Activated T-cell treated with anti-CD3 and anti-CD28 coated beads, Interleukin-2, amount 50 U/mL, for 72 hours (primary cell): ENCODE data around the gene CADPS. TPM values are rescaled to one million over a fixed set of nuclear protein-coding genes. Genes with fewer than 3 reads are reported as not detected.

Experiments
- ATAC-seq, 2 donors: fragments of 150-1000 bp; cut with Tn5 transposase; replicated peaks in 1 of 2; 2 replicates each; pipeline ENCODE4 v1.10.0; 2021; ENCODE audit warnings: moderate library complexity in 2 of 2, mild to moderate bottlenecking in 1 of 2
- DNase-seq, 2 donors: peaks; one replicate each; pipeline ENCODE4 v3.0.0; 2021 to 2022; ENCODE audit warnings: mixed read lengths in 1 of 2
- H3K27ac Mint-ChIP-seq: one replicate; pipeline ENCODE4 v1.8.0; 2022; ENCODE audit warnings: mild to moderate bottlenecking, moderate library complexity, mixed read lengths
- H3K27me3 Mint-ChIP-seq: one replicate; pipeline ENCODE4 v1.8.0; 2022; ENCODE audit warnings: low read depth, mixed read lengths
- H3K36me3 Mint-ChIP-seq, 2 donors: one replicate each; pipeline ENCODE4 v1.8.0; 2022; ENCODE audit warnings: mixed read lengths in 2 of 2, mild to moderate bottlenecking in 1 of 2; ENCODE audit not compliant: insufficient read depth in 2 of 2
- H3K4me1 Mint-ChIP-seq: one replicate; pipeline ENCODE4 v1.8.0; 2022; ENCODE audit warnings: low read depth, mixed read lengths
- H3K4me3 Mint-ChIP-seq, 2 donors: one replicate each; pipeline ENCODE4 v1.8.0; 2022; ENCODE audit warnings: mild to moderate bottlenecking in 2 of 2, mixed read lengths in 2 of 2, moderate library complexity in 2 of 2
- H3K9me3 Mint-ChIP-seq, 2 donors: one replicate each; pipeline ENCODE4 v1.8.0; 2022; ENCODE audit warnings: mixed read lengths in 2 of 2
- total RNA-seq, 2 donors: library from RNA; stranded (reverse); gene quantifications; one replicate each; pipeline ENCODE4 v1.2.3, GENCODE V29; 2022

CADPS gene
- total RNA-seq, 2 donors from 2014 or later, result not detected

- Mint-ChIP-seq H3K27ac (no peak overlapping the region), H3K36me3 (no peaks in the 10 kb centered on the region), H3K4me1 (no peaks in the 10 kb centered on the region), H3K9me3 (no peaks in the 10 kb centered on the region), H3K27me3 (peaks cover 11% of the 10 kb centered on the region), H3K4me3 (no peak overlapping the region)
- ATAC-seq (no peak), DNase-seq (no peak)
These were observed 328.9 kb downstream of the CADPS start for GRCh38 chr3:62546266-62546665.

- peaks cover 6% of the 10 kb centered on the region for H3K27me3 Mint-ChIP-seq
- no peaks in the 10 kb centered on the region for H3K4me1 Mint-ChIP-seq
- no peaks in the 10 kb centered on the region for H3K36me3 Mint-ChIP-seq
- H3K4me3 Mint-ChIP-seq, result no peak overlapping the region
- no peak for DNase-seq
- H3K27ac Mint-ChIP-seq, result no peak overlapping the region
- H3K9me3 Mint-ChIP-seq, result no peaks in the 10 kb centered on the region
- ATAC-seq, result no peak
These were observed 333.0 kb downstream of the CADPS start for GRCh38 chr3:62542185-62542584.

GRCh38 chr3:62539762-62540161 lies 335.5 kb downstream of the CADPS start:
- DNase-seq, result no peak
- no peaks in the 10 kb centered on the region for H3K9me3 Mint-ChIP-seq
- no peaks in the 10 kb centered on the region for H3K4me1 Mint-ChIP-seq
- H3K27me3 Mint-ChIP-seq, result peaks cover 6% of the 10 kb centered on the region
- H3K36me3 Mint-ChIP-seq, result no peaks in the 10 kb centered on the region
- no peak overlapping the region for H3K27ac Mint-ChIP-seq
- no peak for ATAC-seq
- no peak overlapping the region for H3K4me3 Mint-ChIP-seq

GRCh38 chr3:62538691-62539356 lies 336.4 kb downstream of the CADPS start:
- no peaks in the 10 kb centered on the region for H3K9me3 Mint-ChIP-seq
- H3K36me3 Mint-ChIP-seq, result no peaks in the 10 kb centered on the region
- ATAC-seq (no peak), DNase-seq (no peak)
- no peaks in the 10 kb centered on the region for H3K4me1 Mint-ChIP-seq
- H3K27me3 Mint-ChIP-seq, result peaks cover 6% of the 10 kb centered on the region
- H3K4me3 Mint-ChIP-seq, result no peak overlapping the region
- H3K27ac Mint-ChIP-seq, result no peak overlapping the region

GRCh38 chr3:62534326-62534725 lies 340.9 kb downstream of the CADPS start:
- H3K27me3 Mint-ChIP-seq, result peaks cover 6% of the 10 kb centered on the region
- H3K9me3 Mint-ChIP-seq, result no peaks in the 10 kb centered on the region
- no peak overlapping the region for H3K27ac Mint-ChIP-seq

GRCh38 chr3:62532796-62533195 lies 342.4 kb downstream of the CADPS start:
- DNase-seq, result no peak

More at GRCh38 chr3:62534326-62534725, 340.9 kb downstream of the CADPS start:
- DNase-seq, result no peak
- Mint-ChIP-seq H3K4me1 (no peaks in the 10 kb centered on the region), H3K36me3 (peaks cover 0 to 2% of the 10 kb centered on the region in 2 donors), H3K4me3 (no peak overlapping the region)
- ATAC-seq, result no peak

GRCh38 chr3:62531981-62532380 lies 343.2 kb downstream of the CADPS start:
- H3K27ac Mint-ChIP-seq, result no peak overlapping the region

More at GRCh38 chr3:62532796-62533195, 342.4 kb downstream of the CADPS start:
- Mint-ChIP-seq H3K4me3 (no peak overlapping the region), H3K27me3 (no peaks in the 10 kb centered on the region), H3K27ac (no peak overlapping the region), H3K4me1 (no peaks in the 10 kb centered on the region), H3K9me3 (no peaks in the 10 kb centered on the region), H3K36me3 (peaks cover 0 to 2% of the 10 kb centered on the region in 2 donors)
- no peak for ATAC-seq

GRCh38 chr3:62531493-62531892 lies 343.7 kb downstream of the CADPS start:
- Mint-ChIP-seq H3K4me3 (no peak overlapping the region), H3K36me3 (peaks cover 0 to 2% of the 10 kb centered on the region in 2 donors), H3K27me3 (no peaks in the 10 kb centered on the region), H3K9me3 (no peaks in the 10 kb centered on the region), H3K27ac (no peak overlapping the region), H3K4me1 (no peaks in the 10 kb centered on the region)
- DNase-seq (no peak), ATAC-seq (no peak)

More at GRCh38 chr3:62531981-62532380, 343.2 kb downstream of the CADPS start:
- Mint-ChIP-seq H3K4me3 (no peak overlapping the region), H3K4me1 (no peaks in the 10 kb centered on the region), H3K27me3 (no peaks in the 10 kb centered on the region), H3K36me3 (peaks cover 0 to 2% of the 10 kb centered on the region in 2 donors), H3K9me3 (no peaks in the 10 kb centered on the region)
- DNase-seq, result no peak
- ATAC-seq, result no peak

DNA sequence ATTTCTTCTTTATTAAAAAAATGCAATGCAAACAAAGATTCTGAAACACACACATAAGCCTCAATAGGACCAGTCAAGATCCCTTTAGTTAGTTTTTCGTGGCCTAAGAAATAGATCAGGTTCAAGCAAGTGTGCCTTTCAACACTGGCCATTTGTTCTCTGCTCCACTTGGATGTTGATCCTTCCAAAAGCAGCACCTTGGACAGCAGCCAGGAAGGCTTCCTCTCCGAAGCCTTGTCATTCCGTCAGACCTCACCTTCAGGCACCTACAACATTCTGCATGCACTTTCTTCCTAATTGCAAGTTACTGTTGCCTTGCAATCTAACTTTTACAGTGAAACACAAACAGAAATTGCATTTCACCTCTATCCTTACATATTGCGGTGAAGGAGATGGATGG lies 346.0 kb downstream of the CADPS start:
- Mint-ChIP-seq H3K36me3 (peaks cover 0 to 2% of the 10 kb centered on the region in 2 donors), H3K4me3 (no peak overlapping the region), H3K27ac (no peak overlapping the region), H3K27me3 (no peaks in the 10 kb centered on the region), H3K9me3 (peaks cover 0 to 3% of the 10 kb centered on the region in 2 donors), H3K4me1 (no peaks in the 10 kb centered on the region)
- peak in 1 of 2 donors; percentile 2 for DNase-seq
- ATAC-seq, result no peak

- Mint-ChIP-seq H3K36me3 (peaks cover 0 to 2% of the 10 kb centered on the region in 2 donors), H3K4me3 (no peak overlapping the region), H3K9me3 (peaks cover 0 to 3% of the 10 kb centered on the region in 2 donors), H3K27ac (no peak overlapping the region), H3K4me1 (no peaks in the 10 kb centered on the region), H3K27me3 (no peaks in the 10 kb centered on the region)
- no peak for ATAC-seq
- no peak for DNase-seq
These were observed 347.7 kb downstream of the CADPS start for GRCh38 chr3:62527474-62527873.

DNA sequence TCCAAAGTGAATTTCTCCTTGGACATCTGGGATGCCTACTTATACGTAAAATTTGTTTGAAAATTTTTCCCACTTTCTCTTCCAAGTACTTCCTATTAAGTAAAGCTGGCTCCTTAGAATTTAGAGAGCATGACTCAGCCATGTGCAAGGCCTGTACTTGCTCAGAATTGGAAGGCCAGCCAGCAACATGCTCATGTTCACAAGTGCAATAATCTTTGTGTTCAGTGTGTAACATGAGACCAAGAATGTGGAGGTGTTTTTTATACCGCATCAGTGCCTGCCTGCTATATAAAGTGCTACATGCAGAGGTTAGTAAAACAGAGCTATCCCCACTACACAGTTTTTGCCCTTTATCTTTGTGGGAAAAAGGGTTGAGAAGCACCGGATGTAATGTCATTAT lies 349.9 kb downstream of the CADPS start:
- ATAC-seq, result no peak
- H3K4me3 Mint-ChIP-seq, result no peak overlapping the region
- no peaks in the 10 kb centered on the region for H3K4me1 Mint-ChIP-seq
- no peaks in the 10 kb centered on the region for H3K36me3 Mint-ChIP-seq
- H3K27me3 Mint-ChIP-seq, result no peaks in the 10 kb centered on the region
- no peak overlapping the region for H3K27ac Mint-ChIP-seq
- no peak for DNase-seq
- H3K9me3 Mint-ChIP-seq, result peaks cover 0 to 3% of the 10 kb centered on the region in 2 donors

GRCh38 chr3:62523672-62524071 lies 351.5 kb downstream of the CADPS start:
- Mint-ChIP-seq H3K27me3 (no peaks in the 10 kb centered on the region), H3K9me3 (peaks cover 0 to 3% of the 10 kb centered on the region in 2 donors), H3K4me3 (no peak overlapping the region), H3K36me3 (no peaks in the 10 kb centered on the region), H3K27ac (no peak overlapping the region), H3K4me1 (no peaks in the 10 kb centered on the region)
- no peak for DNase-seq
- ATAC-seq, result no peak

DNA sequence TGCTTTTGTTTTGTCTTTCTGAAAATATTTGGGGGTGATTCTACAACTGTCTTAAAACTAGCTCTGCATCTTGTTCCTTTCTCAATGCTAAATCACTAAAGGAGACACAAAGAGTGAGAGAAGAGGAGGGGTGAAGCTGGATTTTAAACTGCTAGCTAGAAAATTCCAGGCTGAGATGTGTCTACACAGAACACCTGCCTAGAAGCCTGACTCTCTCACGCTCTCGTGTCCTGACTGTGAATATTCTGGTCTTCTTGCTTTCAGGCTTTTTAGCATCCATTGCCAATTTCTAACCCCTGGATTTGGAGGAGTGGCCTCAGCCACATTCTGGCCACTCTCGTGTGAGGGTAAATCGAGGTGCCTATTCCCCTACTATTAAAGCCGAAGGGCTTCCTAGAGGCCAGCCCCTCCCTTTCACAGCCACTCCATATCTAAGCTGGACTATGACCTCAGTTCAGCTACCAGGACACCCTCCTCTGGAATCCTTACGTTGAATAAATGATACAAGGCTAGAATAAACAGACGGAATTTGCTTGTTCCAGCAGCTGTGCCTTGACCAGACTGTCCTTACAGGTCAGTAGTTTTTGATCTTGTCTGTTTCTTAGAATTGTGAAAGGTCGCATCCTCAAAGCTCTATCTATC lies 353.6 kb downstream of the CADPS start:
- H3K4me3 Mint-ChIP-seq, result no peak overlapping the region

More for the DNA sequence above, 353.6 kb downstream of the CADPS start:
- Mint-ChIP-seq H3K9me3 (peaks cover 0 to 3% of the 10 kb centered on the region in 2 donors), H3K36me3 (no peaks in the 10 kb centered on the region), H3K27me3 (peaks cover 6% of the 10 kb centered on the region), H3K27ac (no peak overlapping the region), H3K4me1 (no peaks in the 10 kb centered on the region)
- ATAC-seq (no peak), DNase-seq (no peak)
